GM10248 (cell line): ENCODE measurements around the gene SLC6A8.

Source experiments
- CTCF ChIA-PET: fragments of 300-600 bp; sonication (Branson Sonifier 250); formaldehyde crosslinking; extraction: SDS; loops from one replicate; lab custom pipeline; 2021; ENCODE audit warnings: antibody characterized with exemption; lab: Yijun Ruan, JAX
- POLR2A ChIA-PET: fragments of 350-650 bp; sonication (Branson Sonifier 250); formaldehyde crosslinking; extraction: SDS; loops from one replicate; lab custom pipeline; 2020; ENCODE audit warnings: antibody characterized with exemption; lab: Yijun Ruan, JAX
- DNase-seq: peaks from one replicate; pipeline ENCODE4 v3.0.0; 2012; ENCODE audit errors: extremely low spot score
- TF ChIP-seq, protein P1 (sequence below): IDR thresholded peaks from 2 replicates; pipeline ENCODE4 v1.5.1; 2012; ENCODE audit warnings: mild to moderate bottlenecking, low read depth; ENCODE audit errors: extremely low read depth, missing control alignments, control extremely low read depth

The SLC6A8 gene

DNA sequence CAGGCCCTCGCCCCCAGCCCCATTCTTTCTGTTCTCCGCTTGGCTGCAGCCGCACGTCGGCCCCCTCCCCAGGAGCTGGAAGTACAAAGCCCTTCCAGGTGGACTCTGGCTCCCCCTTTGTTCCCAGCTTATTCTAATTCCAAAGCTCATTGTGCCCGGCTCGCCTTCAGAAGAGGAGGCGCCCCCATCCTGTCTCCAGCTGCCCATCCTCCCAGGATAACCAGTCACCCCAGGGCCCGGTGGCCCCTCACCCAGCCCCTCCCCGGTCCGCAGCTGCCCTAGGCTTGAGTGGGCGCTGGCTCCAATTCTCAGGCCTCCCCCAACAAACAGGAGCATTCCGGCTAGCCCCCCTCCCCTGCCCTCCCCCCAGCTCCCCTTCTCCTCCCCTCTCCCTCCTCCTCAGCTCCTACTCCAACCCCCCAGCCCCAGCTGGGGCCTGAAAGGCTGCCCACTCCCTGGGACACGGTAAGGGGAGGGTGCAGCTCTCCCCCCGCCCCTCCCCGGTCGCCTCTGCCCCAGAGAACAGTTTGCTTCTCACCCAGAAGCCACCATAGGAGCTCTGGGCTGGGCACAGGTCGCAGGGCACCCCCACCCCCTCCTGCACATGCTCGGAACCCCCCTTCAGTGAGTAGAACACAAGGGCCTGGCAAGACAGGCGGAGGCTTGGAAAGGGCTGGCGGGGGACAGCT lies 3.1 kb upstream of the SLC6A8 start:
- POLR2A ChIA-PET: no interaction called here
- CTCF ChIA-PET: interaction anchor here (0.9 to 2.7 kb wide), 6 partner anchors 12 to 268 kb away, joined by 3 to 16 read pairs (median 3); no protein-coding TSS in a partner anchor
- DNase-seq: no peak
- TF ChIP-seq, protein P1, sequence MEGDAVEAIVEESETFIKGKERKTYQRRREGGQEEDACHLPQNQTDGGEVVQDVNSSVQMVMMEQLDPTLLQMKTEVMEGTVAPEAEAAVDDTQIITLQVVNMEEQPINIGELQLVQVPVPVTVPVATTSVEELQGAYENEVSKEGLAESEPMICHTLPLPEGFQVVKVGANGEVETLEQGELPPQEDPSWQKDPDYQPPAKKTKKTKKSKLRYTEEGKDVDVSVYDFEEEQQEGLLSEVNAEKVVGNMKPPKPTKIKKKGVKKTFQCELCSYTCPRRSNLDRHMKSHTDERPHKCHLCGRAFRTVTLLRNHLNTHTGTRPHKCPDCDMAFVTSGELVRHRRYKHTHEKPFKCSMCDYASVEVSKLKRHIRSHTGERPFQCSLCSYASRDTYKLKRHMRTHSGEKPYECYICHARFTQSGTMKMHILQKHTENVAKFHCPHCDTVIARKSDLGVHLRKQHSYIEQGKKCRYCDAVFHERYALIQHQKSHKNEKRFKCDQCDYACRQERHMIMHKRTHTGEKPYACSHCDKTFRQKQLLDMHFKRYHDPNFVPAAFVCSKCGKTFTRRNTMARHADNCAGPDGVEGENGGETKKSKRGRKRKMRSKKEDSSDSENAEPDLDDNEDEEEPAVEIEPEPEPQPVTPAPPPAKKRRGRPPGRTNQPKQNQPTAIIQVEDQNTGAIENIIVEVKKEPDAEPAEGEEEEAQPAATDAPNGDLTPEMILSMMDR: no peak

DNA sequence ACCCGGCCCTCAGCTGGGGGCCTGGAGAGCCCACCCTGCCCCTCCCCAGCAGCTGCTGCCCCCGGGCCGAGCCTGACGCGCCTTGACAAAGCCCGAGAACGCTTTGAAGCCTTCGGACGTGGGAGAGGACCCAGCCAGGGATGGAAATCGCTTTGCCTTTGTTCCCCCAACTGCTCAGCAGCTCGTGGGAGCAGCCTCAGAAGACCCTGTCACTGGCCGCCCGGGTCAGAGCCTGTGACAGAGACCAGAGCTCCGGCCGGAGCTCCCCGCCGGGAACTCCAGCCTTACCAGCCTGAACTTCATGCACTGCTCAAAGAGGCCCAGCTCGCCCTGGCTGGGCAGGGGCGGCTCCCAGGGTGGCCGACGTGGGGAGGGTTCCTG lies 2.6 kb upstream of the SLC6A8 start:
- no peak for DNase-seq
- CTCF ChIA-PET: interaction anchor here (1.1 to 2.7 kb wide), 4 partner anchors 18 to 268 kb away, joined by 3 to 16 read pairs (median 4); no protein-coding TSS in a partner anchor
- TF ChIP-seq, protein P1: no peak
- POLR2A ChIA-PET: no interaction called here

DNA sequence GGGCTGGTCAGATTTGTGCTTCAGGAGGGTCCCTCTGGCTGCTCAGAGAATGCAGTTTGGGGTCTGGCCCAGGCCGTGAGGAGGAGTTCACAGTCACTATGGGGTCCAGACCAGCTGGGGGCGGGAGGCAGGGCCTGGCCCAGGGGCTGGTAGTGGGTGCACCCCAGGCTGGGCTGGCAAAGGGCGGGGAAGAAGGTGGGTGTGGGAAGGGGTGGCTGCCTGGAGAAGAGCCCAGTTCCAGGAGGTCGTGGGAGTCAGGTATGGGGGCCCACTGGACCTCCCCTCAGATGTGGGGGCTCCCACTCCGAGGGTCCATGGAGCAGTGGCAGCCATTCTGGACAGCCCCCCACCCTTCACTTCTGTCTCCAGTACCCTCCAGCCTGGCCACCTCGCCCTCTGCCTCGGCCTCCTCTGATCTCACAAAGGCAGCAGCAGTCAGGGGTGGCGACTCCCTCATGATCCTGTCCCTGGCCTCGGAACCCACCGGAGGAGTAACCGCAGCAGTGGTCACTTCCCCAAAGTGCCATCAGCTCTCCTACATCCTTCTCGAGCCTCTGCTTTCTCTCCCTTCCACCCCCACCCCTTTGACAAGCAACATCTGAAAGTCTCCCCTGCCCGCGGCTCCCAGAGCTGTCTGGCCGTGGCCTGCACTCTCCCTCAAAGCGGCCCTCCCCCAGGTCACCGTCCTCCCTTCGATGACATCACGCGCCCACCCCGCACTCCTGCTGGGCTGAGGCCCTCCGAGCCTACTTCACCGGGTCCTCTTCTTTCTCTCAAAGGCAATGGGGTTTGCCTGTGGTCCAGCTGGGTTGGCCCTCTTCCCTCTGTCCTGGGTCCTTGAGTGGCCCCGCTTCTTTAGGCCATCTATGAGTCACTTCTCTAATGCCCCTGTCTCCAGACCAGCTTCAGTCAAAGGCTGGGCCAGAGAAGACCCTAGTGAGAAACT lies 1.7 kb upstream of the SLC6A8 start:
- CTCF ChIA-PET: interaction anchor here (0.7 to 2.7 kb wide), 5 partner anchors 15 to 28 kb away, joined by 3 to 16 read pairs (median 5); no protein-coding TSS in a partner anchor
- TF ChIP-seq, protein P1: no peak
- POLR2A ChIA-PET: no interaction called here
- DNase-seq: no peak

DNA sequence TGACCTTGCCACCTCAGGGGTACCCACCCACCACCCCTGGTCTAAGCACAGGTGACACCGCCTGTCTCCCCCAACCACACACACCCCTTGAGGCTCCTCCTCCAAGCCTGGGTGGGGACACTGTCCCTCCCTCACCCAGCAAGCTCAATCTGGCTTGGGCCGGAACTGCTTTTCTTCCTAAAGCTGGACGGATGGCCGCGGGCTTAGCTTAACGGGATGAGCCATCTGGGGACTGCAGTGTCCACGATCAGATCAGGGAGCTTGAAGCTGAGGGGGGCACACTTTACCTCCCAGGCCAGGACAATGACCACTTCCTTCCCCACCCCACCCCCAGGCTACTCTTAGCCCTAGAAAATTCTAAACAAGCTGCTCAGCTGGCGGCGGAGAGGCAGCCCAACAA lies 1.0 kb upstream of the SLC6A8 start:
- TF ChIP-seq, protein P1: no peak
- ChIA-PET CTCF (interaction anchor here (0.7 to 1.7 kb wide), 9 partner anchors 16 to 745 kb away, joined by 3 to 7 read pairs (median 3); no protein-coding TSS in a partner anchor), POLR2A (no interaction called here)
- no peak for DNase-seq

DNA sequence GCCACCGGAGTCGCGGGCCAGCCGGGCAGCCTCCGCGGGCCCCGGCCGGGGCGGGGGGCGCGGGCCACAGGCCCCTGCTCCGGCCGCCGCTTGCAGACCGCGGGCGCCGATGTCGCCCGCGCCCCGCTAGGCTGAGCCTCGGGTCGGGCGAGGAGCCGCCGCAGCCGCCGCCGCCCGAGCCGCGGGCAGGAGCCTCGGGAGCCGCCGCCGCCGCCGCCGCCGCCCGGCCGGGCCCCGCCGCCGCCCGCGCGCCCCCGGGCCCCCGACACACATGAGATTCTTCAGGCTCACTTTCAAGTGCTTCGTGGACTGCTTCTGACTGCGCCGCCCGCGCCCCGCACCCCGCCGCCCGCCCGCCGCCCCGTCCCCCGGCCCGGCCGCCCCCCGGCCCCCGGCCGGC lies 345 bp downstream of the SLC6A8 start:
- CTCF ChIA-PET: interaction anchor here (1.3 to 1.5 kb wide), 3 partner anchors 25 to 746 kb away, joined by 3 to 5 read pairs (median 5); no protein-coding TSS in a partner anchor
- TF ChIP-seq, protein P1: no peak
- POLR2A ChIA-PET: no interaction called here
- DNase-seq: no peak

DNA sequence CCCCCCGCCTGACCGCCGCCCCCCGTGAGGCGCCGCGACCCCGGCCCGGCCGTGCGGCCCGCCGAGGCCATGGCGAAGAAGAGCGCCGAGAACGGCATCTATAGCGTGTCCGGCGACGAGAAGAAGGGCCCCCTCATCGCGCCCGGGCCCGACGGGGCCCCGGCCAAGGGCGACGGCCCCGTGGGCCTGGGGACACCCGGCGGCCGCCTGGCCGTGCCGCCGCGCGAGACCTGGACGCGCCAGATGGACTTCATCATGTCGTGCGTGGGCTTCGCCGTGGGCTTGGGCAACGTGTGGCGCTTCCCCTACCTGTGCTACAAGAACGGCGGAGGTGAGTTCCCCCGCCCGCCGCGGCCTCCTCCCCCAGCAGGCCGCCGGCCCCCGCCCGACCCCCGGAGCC lies 780 bp downstream of the SLC6A8 start:
- no peak for DNase-seq
- ChIA-PET POLR2A (no interaction called here), CTCF (no interaction called here)
- TF ChIP-seq, protein P1: no peak
